ENCODE results near the gene OPA3. TPM values are rescaled to one million over a fixed set of nuclear protein-coding genes. Genes with fewer than 3 reads are reported as not detected.

Gene OPA3
- total and polyA plus RNA-seq, 10 of the 15 experiments (the other 5 are each of a cell fraction or from before 2014, with no cell fraction given), result 2.2 to 24.3 (median 13.3) TPM

DNA sequence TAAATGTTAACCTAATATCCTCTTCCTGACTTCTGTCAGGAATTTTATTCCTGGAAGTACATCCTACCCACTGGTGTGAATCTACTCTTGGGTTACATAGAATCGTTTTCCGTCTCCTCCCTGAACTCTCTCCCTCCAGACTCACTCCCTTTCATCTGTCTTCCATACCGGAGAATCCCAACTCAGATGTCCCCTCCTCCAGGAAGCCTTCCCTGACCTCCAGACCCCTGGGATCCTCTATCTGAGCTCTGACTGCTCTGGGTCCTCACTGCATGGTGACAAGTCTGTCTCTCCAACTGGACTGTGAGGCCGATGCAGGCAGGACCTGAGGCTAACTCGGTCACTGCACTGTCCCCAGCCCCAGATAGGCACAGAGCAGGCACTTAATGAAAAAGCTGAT, 24.6 kb downstream of the OPA3 start:
- Histone ChIP-seq H4K20me1 (ENCODE audit: control insufficient read depth, insufficient read depth) (no peaks in the 10 kb centered on the region), H2AFZ (ENCODE audit: control insufficient read depth, low read depth, low read length) (no peak overlapping the region), H3K9me3 (replicated peaks; ENCODE audit: control insufficient read depth, insufficient read depth, low read length) (no peaks in the 10 kb centered on the region), H3K36me3 (ENCODE audit: control insufficient read depth in 2 of 2, insufficient read depth in 2 of 2, low read length in 1 of 2) (peaks cover 3 to 6% of the 10 kb centered on the region in 2 experiments; a peak in 3 of 4 replicates), H3K27me3 (replicated peaks in 1 of 2; ENCODE audit: control insufficient read depth in 2 of 2, insufficient read depth in 2 of 2, low read length in 1 of 2) (no peaks in the 10 kb centered on the region), H3K27ac (ENCODE audit: control insufficient read depth, insufficient read depth) (no peak overlapping the region), H3K4me3 (no peak overlapping the region), H3K79me2 (ENCODE audit: control insufficient read depth, insufficient read depth, low read length) (peaks cover 9% of the 10 kb centered on the region), H3K9ac (ENCODE audit: control insufficient read depth, insufficient read depth, low read length) (no peak overlapping the region), H3K4me1 (ENCODE audit: control insufficient read depth, insufficient read depth, low read length) (peaks cover 25% of the 10 kb centered on the region), H3K4me2 (ENCODE audit: control insufficient read depth, insufficient read depth) (no peak overlapping the region)
- in situ Hi-C loops (cut with MboI), result no loop called here
- WGBS (ENCODE audit: insufficient coverage, insufficient replicate concordance, low lambda C conversion rate, missing lambda C conversion rate), result 85% methylated on average over 5 of the region's 5 CpGs
- intact Hi-C loops (cut with micrococcal nuclease; ENCODE audit: unreplicated experiment), result loop anchor here (5.0 kb wide), 1 partner anchor 38 kb away; no protein-coding TSS in a partner anchor
- ChIA-PET CTCF (interaction anchor here (1.0 to 1.4 kb wide), 2 partner anchors 22 kb away, joined by 3 to 4 read pairs; no protein-coding TSS in a partner anchor), POLR2A (no interaction called here), SMC1A (ENCODE audit: uncharacterized antibody, unreplicated experiment) (no interaction called here), RAD21 (ENCODE audit: unreplicated experiment) (no interaction called here)
- TF ChIP-seq GATAD2B (conservative IDR thresholded peaks at IDR 0.05; ENCODE audit: low read depth) (no peak), IKZF2 (IDR thresholded peaks at IDR 0.05) (no peak), BRCA1 (IDR thresholded peaks at IDR 0.05; ENCODE audit: low read depth, low read length) (no peak), GABPA (IDR thresholded peaks at IDR 0.05; ENCODE audit: low read depth) (no peak), HSF1 (IDR thresholded peaks at IDR 0.05; ENCODE audit: low read depth, low read length) (no peak), CBX3 (IDR thresholded peaks at IDR 0.05; ENCODE audit: borderline replicate concordance, low read depth) (no peak), MLLT1 (IDR thresholded peaks at IDR 0.05) (no peak), NR2F1 (conservative IDR thresholded peaks at IDR 0.05) (no peak), USF2 (IDR thresholded peaks at IDR 0.05; ENCODE audit: borderline replicate concordance, low read depth, low read length) (no peak)
- TF ChIP-seq, protein P1, sequence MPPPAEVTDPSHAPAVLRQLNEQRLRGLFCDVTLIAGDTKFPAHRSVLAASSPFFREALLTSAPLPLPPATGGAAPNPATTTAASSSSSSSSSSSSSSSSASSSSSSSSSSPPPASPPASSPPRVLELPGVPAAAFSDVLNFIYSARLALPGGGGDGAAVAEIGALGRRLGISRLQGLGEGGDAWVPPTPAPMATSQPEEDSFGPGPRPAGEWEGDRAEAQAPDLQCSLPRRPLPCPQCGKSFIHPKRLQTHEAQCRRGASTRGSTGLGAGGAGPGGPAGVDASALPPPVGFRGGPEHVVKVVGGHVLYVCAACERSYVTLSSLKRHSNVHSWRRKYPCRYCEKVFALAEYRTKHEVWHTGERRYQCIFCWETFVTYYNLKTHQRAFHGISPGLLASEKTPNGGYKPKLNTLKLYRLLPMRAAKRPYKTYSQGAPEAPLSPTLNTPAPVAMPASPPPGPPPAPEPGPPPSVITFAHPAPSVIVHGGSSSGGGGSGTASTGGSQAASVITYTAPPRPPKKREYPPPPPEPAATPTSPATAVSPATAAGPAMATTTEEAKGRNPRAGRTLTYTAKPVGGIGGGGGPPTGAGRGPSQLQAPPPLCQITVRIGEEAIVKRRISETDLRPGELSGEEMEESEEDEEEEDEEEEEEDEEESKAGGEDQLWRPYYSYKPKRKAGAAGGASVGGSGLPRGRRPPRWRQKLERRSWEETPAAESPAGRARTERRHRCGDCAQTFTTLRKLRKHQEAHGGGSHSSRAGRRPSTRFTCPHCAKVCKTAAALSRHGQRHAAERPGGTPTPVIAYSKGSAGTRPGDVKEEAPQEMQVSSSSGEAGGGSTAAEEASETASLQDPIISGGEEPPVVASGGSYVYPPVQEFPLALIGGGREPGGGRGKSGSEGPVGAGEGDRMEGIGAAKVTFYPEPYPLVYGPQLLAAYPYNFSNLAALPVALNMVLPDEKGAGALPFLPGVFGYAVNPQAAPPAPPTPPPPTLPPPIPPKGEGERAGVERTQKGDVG (CRISPR knock-in tag; IDR thresholded peaks at IDR 0.05), result no peak
- ATAC-seq (no peak), DNase-seq (ENCODE audit: low read depth, low spot score) (no peak), FAIRE-seq (no peak)
- BruUV-seq (replicated peaks), result TSS peak; percentile 50

Data from GM12878 (cell line).